CD4-positive, alpha-beta T cell treated with Interferon alpha-2 for 1 hour (primary cell): Measurements from ENCODE around the gene RCBTB2.

ENCODE experiments used
- DNase-seq, 2 donors: peaks; one replicate each; pipeline ENCODE4 v3.0.0-alpha.2; 2020 to 2022

RCBTB2 gene

GRCh38 chr13:48443442-48444208 lies 89.3 kb downstream of the RCBTB2 start:
- DNase-seq: peak in 1 of 2 donors; percentile 29
